AG09309 (cell line): ENCODE results near the gene SUGCT.

Source experiments
- DNase-seq: peaks from one replicate; pipeline ENCODE4 v3.0.0-alpha.2; 2010; ENCODE audit warnings: low read depth
- H3K4me3 ChIP-seq: 2 replicates; pipeline ENCODE4 v1.5.1; 2011; ENCODE audit warnings: mild to moderate bottlenecking, low read depth, low read length, moderate library complexity; ENCODE audit not compliant: control insufficient read depth
- CTCF ChIP-seq: IDR thresholded peaks from 2 replicates; pipeline ENCODE4 v1.5.1; 2011; ENCODE audit warnings: mild to moderate bottlenecking, low read depth, low read length, inconsistent platforms; ENCODE audit not compliant: insufficient read depth, control insufficient read depth; ENCODE audit errors: missing control alignments

The SUGCT gene

GRCh38 chr7:40760293-40760964 lies 625.6 kb downstream of the SUGCT start:
- H3K4me3 ChIP-seq: no peak overlapping the region
- DNase-seq: no peak
- no peak for TF ChIP-seq CTCF

- TF ChIP-seq CTCF: no peak
- no peak for DNase-seq
- H3K4me3 ChIP-seq: no peak overlapping the region
Measured at GRCh38 chr7:40760987-40761386, 626.2 kb downstream of the SUGCT start.

- H3K4me3 ChIP-seq: no peak overlapping the region
- no peak for DNase-seq
- no peak for TF ChIP-seq CTCF
Measured at GRCh38 chr7:40761762-40762560, 627.2 kb downstream of the SUGCT start.

GRCh38 chr7:40763319-40764287 lies 628.8 kb downstream of the SUGCT start:
- DNase-seq: peak; percentile 86
- no peak overlapping the region; the same call in 1 of the 2 replicates for H3K4me3 ChIP-seq
- TF ChIP-seq CTCF: peak; percentile 67

GRCh38 chr7:40765639-40766038 lies 630.8 kb downstream of the SUGCT start:
- no peak for TF ChIP-seq CTCF
- no peak for DNase-seq
- no peak overlapping the region for H3K4me3 ChIP-seq

- no peak overlapping the region for H3K4me3 ChIP-seq
- DNase-seq: no peak
- no peak for TF ChIP-seq CTCF
Measured at GRCh38 chr7:40772096-40772495, 637.3 kb downstream of the SUGCT start.
